ENCODE data around the gene ACAD8.

- TF ChIP-seq CTCF (IDR thresholded peaks at IDR 0.05) (no peak), POLR2A (IDR thresholded peaks at IDR 0.05) (no peak)
Observed at GRCh38 chr11:134252346-134253187, 801 bp upstream of the ACAD8 start.
